C1 segment of cervical spinal cord (tissue), 14 donors: ENCODE measurements around the gene CDKL4.
"Not testable (repeated sequence)": the region's sequence is repeated elsewhere in the genome, so short reads cannot be mapped to it uniquely, and the experiment has no call there.

ENCODE experiments used
- DNase-seq, 14 donors: peaks; one replicate each; lab custom pipeline; 2025; lab: John Stamatoyannopoulos, UW

The CDKL4 gene

DNA sequence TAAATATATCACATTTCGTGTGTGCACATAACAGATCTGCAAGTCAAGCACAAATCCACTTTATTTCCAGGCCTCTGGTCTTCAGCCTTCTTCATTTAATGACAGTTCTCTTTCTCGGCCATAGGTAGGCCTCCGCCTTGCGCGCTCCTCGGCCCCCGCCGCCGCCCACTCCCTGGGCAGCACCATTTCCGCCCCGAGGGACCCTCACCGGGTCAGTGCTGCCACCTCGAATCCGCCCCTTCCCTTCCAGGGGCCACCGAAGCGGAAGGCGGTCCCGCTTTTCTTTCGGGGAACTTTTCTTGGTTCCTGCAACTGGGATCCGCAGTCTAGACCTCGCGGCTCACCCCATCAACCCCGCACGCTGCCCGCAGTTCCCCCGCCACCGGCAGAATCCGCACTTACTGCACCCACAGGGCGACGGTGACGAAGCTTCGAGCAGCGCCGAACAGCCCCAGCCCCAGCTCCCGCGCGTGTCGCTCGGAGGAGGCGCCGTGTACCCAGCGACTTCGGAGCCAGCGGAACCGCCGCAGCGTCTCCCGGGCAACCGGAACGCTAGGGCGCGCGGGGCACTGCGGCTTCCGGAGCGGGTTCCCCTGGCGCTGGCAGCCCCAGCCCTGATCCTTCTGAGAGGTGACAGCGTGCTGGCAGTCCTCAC lies at the start of gene CDKL4:
Gene CDKL4 (minus strand): TSS at position 502 of the 655 bp plus-strand sequence.
- peak in 1 of 14 donors; percentile 15 for DNase-seq

DNA sequence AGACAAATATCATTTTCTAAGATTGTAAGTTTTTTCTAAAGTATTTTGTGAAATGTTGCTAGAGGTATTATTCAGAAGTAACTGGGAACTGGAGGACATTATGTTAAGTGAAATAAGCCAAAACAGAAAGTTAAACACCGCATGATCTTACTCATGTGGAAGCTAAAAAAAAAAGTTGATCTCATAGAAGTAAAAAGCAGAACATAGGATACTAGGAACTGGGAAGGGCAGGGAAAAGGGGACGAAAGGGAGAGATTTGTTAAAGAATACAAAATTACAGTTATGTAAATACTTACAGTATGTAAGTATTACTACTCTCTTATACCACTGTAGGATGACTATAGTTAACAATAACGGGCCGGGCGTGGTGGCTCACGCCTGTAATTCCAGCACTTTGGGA lies 46.7 kb upstream of the CDKL4 start:
- DNase-seq = no peak

DNA sequence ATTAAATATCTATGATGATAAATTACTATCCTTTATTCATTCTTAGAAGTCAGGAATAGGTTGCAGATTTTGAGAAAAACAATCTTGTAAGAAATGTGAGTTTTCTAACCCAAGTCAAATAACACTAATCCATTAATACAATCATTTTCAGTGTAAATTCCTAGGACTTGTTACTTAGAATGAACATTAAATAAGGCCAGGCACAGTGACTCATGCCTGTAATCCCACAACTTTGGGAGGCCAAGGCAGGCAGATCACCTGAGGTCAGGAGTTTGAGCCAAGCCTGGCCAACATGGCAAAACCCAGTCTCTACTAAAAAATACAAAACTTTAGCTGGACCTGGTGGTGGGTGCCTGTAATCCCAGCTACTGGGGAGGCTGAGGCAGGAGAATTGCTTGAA lies 45.8 kb upstream of the CDKL4 start:
- DNase-seq = no peak

DNA sequence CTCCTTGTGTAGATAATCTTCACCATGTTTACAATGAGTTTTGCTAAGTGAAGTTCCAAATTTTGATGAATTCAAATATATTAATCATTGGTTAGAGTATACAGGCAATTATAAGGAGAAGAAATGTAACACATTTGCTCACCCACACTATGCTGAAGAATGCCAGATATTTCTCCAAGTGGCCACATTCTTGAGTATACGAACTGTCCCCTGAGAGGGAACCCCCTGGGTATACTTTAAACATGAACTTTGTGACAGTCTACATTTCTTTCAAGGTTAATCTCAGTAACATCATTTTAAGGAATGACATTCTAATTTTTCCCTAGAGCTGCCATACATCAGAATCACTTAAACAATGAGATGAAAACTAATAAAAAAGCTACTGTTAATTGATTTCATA lies 39.8 kb upstream of the CDKL4 start:
- no peak for DNase-seq

DNA sequence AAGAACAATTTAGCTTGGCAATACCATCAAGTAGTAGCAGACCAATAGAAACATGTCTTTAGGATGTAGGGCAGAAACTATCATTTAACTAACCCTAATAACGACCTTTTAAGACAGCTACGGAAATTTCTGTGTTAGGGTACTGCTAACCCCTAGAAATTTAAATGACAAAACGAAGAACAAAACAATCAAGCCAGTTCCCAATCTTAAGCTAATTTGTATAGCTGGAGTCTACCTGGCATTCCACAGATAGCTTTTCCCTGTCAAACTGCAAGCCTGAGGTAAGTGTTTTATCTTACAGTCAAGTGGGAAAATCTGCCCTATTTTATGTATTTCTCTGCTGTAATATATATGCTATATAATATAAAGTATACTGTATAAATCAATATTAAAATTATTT lies 37.6 kb upstream of the CDKL4 start:
- DNase-seq = no peak

DNA sequence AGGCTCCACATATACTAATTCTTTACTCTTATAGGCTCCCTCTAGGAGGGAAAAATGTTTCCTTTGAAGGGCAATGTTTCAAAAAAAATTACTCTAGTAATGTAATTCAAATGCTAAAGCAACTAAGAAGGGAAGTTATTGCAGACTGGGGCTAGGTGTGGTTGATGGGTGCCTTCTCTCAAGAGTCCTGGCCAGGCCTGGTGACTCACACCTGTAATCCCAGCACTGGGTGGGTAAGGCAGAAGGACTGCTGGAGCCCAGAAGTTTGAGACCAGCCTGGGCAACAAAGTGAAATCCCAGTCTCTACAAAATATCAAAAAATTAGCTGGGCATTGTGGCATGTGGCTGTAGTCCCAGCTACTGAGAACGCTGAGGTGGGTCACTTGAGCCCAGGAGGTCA lies 31.2 kb upstream of the CDKL4 start:
- no peak for DNase-seq

DNA sequence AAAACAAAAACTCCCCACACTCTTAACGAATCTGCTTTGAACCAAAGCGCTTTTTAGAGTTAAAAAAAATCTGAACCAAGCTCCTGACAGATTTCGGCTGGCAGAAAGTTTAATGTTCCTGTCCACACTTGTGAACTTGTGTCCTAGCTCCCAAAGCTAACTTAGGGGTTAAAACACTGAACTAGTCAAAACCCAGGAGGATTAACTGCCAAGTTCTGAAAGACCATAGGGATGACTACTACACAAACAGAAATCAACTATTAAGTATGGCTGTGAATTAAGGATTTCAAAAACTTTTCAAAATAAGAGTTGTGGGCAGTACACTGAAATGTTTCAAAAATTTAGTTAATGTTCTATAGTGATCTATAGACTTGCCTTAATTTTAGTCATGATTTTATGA lies 26.2 kb upstream of the CDKL4 start:
- no peak for DNase-seq

DNA sequence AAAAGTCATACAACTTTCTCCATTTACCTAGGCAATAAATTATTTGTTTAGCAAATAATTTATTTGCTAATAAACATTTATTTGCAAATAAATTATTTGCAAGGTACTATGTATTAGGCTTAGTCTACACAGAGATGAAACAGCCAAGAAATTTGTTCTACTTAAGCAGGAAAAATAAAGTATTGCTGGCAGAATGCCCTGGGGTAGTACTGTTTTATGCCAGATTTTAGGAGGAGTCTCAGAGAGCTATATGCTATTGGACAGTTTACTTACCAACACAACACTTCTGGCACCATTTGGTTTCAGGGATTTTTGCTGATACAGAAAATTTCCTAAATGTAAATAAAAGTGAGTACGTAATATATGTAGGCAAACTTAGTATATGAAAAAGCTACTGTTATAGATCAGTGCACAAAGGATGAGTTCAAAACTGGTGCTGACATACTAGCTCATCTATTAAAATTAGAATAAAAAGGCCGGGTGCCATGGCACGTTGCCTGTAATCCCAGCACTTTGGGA lies 23.2 kb upstream of the CDKL4 start:
- DNase-seq = no peak

DNA sequence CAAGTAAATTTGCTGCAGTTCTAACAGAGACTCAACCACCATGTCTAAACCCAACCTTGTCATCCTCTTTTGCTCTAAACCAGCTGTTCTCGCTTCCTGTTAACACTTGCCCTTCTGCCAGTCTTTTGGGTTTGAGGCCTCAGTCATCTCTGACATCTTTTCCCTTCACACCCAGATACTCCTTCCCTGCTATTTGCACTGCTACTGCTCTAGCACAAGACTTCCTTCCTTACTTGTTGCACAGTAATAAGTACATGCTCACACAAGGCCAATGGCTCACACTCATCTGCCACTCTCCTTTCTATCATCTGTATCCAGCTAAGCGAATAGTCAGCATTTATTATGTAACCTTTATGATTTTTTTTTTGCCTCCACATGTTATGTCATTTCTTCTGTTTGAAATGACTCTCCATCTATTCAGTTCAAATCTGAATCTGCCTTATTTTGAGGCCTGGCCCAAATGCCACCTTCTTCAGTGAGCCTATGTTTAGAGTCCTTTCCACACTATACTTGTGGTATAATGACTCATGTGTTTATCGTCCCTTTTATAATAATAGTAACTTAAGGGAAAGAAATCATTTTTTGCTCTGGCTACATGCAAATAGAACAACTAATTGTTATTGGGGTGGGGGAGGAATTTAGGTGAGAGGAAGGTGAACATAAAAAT lies 22.5 kb upstream of the CDKL4 start:
- DNase-seq = no peak

DNA sequence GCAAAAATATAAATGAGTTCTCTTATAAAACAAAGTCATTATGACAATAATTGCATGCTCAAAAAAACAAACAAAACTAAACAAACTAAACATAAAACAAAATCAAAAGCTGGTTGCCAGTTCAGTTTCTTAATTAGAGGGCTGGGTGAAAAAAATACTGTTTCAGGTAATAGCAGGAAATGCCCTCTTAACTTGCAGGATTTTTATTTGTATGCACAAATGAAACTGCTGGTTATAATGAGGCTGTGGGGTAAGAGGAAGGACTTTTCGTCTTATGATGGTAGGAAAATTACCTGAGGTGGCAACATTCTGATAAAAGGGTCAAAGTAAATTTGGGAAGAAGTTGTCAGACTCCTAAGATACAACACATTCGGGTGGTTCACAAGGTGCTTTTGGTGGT lies 21.5 kb upstream of the CDKL4 start:
- DNase-seq = no peak

DNA sequence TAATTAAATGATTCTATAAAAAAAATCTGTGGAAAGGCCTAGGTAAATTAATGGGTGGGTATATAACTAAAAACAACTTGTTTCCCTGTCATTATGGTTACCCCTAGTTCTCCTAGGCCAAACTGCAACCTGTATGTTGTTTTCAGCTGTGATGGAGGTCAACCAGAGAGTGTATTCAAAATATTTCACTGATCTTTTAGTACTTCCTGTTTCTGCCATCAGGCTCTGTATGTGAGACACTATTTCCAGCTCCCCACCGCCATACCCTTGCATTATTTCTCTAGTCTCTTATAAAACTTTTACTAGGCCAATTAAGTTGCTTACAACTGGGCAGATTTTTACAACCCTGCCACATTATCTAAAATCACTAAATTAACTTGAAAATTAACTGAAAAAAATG lies 21.0 kb upstream of the CDKL4 start:
- no peak for DNase-seq

DNA sequence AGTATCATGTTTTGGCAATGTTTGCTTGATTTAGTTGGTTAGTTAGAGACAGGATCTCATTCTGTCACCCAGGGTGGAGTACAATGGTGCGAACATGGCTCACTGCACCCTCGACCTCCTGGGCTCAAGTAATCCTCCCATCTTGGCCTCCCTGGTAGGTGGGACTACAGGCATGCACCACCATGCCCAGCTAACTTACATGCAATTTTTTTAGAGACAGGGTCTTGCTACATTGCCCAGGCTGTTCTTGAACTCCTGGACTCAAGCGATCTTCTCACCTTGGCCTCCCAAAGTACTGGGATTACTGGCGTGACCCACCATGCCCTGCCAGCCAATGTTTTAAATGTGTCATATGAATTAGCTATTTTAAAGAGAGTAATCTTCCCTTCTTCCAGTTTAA lies 16.3 kb upstream of the CDKL4 start:
- no peak for DNase-seq

DNA sequence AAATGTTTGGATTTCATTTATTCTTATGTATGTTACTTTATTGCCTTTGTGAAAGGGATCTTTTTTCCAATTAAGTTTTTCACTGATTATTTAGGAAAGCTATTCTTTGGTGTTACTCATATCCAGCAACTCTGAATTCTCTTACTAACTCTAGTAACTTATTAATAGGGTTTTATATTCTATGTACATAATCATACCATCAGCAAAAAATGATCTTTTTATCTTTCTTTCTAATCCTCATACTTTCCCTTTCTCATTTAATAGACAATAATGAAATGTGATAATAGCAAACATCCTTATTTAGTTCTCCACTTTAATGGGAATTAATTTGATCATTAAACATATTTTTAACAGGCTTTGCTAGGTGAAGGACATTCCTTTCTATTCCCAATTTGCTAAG lies 12.3 kb upstream of the CDKL4 start:
- DNase-seq = no peak

DNA sequence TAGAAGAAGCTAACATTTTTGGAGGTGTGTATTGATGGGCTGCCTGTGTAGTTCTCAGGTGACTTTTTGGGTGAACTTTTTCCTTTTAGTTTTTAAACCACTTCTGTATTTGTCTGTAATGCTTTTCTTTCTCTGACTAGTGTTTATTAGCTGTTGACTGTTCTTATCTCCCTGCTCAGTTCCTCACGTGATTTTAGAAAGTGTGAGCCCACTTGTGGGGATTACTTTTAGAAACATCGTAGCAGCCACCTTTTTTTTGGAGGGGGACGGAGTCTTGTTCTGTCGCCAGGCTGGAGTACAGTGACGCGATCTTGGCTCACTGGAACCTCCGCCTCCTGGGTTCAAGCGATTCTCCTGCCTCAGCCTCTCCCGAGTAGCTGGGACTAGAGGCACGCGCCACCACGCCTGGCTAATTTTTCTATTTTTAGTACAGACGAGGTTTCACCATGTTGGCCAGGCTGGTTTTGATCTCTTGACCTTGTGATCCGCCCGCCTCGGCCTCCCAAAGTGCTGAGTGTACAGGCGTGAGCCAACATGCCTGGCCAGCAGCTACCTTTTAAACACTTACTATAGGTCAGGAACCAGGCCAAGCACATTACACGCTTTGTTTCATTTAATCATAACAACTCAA lies 9.2 kb upstream of the CDKL4 start:
- DNase-seq = no peak

DNA sequence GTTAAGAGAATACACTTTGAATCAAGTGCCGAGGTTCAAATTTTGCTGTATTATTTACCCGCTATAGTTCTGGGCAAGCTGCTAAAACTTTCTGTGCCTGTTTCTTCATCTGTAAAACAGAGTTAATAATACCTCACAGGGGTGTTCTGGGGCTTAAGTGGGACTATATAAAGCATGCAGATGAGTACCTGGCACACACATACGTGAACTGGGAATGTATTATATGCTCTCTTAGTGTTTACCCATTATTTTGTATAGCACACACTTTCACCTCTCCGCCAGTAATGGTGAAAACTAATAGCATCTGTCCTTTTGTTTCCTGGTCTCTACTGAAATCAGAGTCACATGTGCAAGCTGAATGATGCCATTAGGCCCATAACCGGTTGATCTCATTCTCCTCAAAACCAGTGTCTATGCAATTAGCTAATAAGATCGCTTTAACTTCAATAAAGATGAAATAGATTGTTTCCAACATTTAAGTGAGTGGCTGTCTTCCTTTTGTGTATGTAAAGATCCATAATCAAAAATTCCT lies 3.8 kb upstream of the CDKL4 start:
- DNase-seq = no peak

DNA sequence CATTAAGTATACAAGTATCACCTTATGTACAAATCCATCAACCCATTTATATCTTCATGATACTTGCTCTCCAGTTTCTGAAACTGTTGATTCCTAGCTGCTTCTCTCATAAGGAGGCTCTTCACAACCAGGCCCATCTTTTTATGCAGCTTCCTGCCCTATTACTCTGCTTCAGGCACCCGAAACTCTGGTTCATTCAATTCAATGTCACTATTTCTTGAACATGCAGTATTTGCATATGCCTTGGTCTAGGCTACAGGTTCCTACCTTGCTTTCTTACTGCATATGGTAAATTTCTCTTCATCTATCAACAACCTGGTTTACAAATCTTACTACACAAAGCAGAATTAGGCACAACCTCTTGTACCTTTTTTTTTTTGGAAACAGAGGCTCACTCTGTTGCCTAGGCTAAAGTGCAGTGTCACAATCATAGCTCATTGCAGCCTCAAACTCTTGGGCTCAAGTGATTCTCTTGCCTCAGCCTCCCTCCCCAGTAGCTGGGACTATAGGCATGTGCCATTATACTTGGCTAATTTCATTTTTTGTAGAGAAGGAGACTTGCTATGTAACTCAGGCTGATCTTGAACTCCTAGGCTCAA lies 2.7 kb upstream of the CDKL4 start:
- DNase-seq = no peak

DNA sequence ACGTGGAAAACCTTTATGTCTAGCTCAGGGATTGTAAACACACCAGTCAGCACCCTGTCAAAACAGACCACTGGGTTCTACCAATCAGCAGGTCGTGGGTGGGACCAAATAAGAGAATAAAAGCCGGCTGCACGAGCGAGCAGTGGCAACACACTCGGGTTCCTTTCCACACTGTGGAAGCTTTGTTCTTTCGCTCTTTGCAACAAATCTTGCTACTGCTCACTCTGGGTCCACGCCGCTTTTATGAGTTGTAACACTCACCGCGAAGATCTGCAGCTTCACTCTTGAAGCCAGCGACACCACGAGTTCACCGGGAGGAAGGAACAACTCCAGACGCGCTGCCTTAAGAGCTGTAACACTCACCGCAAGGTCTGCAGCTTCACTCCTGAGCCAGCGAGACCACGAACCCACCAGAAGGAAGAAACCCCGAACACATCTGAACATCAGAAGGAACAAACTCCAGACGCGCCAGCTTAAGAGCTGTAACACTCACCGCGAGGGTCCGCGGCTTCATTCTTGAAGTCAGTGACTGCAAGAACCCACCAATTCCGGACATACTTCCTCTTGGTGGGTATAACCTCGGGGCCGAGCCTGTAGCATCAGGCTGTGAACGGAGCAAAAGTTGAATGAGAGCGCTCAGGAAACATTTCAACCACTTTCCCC lies 1.3 kb upstream of the CDKL4 start:
- DNase-seq = peak in 1 of 14 donors; percentile 11

DNA sequence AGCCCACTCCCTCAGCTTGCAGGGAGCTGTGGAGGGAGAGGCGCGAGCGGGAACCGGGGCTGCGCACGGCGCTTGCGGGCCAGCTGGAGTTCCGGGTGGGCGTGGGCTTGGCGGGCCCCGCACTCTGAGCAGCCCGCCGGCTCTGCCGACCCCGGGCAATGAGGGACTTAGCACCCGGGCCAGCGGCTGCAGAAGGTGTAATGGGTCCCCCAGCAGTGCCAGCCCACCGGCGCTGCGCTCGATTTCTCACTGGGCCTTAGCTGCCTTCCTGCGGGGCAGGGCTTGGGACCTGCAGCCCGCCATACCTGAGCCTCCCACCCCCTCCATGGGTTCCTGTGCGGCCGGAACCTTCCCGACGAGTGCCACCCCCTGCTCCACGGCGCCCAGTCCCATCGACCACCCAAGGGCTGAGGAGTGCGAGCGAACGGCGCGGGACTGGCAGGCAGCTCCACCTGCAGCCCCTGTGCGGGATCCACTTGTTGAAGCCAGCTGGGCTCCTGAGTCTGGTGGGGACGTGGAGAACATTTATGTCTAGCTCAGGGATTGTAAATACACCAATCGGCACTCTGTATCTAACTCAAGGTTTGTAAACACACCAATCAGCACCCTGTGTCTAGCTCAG lies 582 bp upstream of the CDKL4 start:
- DNase-seq = not testable (repeated sequence)

DNA sequence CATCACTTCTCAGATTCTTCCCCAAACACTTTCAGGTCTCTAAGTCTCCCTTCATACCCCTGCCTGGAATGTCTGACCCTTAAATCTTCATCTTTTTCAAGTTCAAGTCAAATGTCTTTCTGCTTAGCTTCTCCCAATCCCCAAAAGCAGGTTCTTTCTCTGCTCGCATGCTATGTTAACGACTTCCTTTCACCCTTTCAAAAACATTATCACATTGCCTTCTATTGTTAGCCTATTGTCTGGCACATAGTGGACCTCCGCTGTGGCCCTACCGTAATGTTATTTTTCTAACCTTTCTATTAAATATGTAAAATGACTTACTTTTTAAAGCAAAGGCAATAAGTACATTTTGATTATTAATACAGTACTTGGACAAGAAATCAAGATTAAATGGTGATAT lies 2.2 kb downstream of the CDKL4 start:
- no peak for DNase-seq

DNA sequence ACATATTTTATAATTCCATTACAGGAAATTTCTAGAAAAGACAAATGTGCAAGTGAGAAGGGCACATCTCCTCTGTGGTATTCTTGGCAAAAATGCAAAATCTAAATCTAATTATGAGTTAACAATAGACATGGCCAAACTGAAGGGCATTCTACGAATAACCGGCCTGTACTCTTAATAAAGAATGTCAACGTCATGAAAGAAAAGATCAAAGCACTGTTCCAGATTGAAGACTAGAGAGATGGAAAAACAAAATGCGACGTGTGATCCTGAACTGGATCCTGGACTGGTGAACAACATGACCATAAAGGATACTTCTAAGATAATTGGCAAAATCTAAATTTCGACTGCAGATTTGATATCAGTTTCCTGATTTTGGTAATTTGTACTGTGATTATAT lies 3.0 kb downstream of the CDKL4 start:
- no peak for DNase-seq

DNA sequence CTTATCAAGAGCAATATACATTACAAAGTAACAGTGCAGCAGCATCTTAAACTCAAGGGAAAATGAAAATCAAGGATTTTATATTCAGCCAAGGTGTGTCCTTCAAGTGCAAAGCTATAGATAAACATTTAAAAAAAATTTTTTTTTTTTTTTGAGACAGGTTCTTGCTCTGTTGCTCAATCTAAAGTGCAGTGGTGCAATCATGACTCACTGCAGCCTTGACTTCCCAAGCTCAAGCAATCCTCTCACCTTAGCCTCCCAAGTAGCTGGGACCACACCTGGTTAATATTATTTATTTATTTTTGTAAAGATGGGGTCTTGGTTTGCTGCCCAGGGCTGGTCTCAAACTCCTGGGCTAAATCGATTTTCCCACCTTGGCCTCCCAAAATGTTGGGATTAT lies 9.0 kb downstream of the CDKL4 start:
- DNase-seq = no peak
